HFF-Myc (cell line): ENCODE data around the gene GORASP1.

Source experiments
- DNase-seq: peaks from one replicate; pipeline ENCODE4 v3.0.0-alpha.2; 2011; ENCODE audit warnings: low read depth; ENCODE audit errors: extremely low read depth
- H3K4me3 ChIP-seq: replicated peaks from 2 replicates; pipeline ENCODE4 v1.5.1; 2011; ENCODE audit warnings: low read depth, mild to moderate bottlenecking, control low read depth, low read length
- CTCF ChIP-seq: IDR thresholded peaks from 2 replicates; pipeline ENCODE4 v1.5.1; 2012; ENCODE audit warnings: mild to moderate bottlenecking, low read depth, low read length, control low read depth; ENCODE audit errors: missing control alignments

GORASP1 gene

DNA sequence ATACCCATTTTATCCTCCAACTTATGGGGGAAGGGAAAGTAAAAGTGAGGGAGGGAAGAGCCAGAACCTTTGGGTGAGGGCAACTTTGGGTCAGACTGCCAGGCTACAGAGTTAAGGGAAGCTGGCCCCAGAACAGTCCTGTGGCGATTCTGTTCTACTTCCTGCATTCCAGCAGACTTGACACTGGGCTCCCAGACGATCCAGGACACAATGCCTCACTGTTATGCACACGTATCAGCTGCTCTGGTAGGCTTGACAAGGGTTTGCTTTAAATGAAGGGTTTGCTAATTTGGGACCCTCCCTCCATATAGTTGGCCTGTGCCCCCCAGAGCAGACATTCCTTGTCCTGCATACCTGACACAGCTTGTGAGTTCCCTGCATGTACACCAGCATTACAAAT, 10.7 kb downstream of the GORASP1 start:
- TF ChIP-seq CTCF, result no peak
- H3K4me3 ChIP-seq, result no peak overlapping the region
- DNase-seq, result no peak

- DNase-seq, result no peak
- no peak overlapping the region for H3K4me3 ChIP-seq
- TF ChIP-seq CTCF, result no peak
Measured at GRCh38 chr3:39095778-39096177, 11.6 kb downstream of the GORASP1 start.

- DNase-seq, result no peak
- H3K4me3 ChIP-seq, result no peak overlapping the region
- no peak for TF ChIP-seq CTCF
Measured at GRCh38 chr3:39094851-39095677, 12.4 kb downstream of the GORASP1 start.

- no peak for TF ChIP-seq CTCF
- DNase-seq, result no peak
- H3K4me3 ChIP-seq, result no peak overlapping the region
Measured at GRCh38 chr3:39090922-39091321, 16.5 kb downstream of the GORASP1 start.

DNA sequence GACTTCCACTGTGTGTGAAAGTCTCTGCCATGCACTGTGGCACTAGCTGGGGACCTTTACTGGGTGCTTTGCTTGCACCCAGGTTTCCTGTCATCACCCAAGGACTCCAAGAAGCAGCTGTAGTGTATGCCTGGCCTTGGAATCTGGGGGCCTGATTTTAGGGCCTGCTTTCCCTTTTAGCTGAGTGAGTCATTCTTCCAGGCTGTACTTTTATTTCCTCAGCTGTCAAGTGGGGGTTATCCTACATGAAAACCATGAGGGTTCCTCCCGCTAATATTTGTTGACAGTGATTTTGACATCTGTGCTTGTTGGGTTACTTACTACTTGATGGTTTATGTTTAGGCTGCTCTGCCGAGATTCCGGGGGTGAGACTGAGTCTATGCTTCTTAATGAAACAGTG, 18.5 kb downstream of the GORASP1 start:
- no peak overlapping the region for H3K4me3 ChIP-seq
- TF ChIP-seq CTCF, result no peak
- no peak for DNase-seq

DNA sequence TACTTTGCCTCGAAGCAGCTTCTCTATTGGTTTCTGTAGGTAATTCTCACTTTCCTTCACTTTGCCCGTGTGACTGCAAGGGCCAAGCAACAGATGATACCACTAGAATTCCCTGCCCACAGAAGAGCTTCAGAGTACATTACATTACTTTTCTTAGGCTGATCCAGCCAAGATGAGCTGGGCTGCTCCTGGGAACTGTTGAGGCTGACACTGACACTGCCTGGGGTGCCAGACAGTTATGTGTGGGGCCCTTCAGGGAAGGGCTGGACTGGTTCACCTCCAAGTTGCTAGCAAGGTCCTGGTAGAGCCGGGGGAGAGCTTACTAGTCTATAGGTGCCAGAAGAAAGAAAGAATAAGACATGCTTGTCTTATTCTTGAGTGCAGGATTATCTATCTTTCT, 19.0 kb downstream of the GORASP1 start:
- DNase-seq, result no peak
- no peak overlapping the region for H3K4me3 ChIP-seq
- no peak for TF ChIP-seq CTCF

DNA sequence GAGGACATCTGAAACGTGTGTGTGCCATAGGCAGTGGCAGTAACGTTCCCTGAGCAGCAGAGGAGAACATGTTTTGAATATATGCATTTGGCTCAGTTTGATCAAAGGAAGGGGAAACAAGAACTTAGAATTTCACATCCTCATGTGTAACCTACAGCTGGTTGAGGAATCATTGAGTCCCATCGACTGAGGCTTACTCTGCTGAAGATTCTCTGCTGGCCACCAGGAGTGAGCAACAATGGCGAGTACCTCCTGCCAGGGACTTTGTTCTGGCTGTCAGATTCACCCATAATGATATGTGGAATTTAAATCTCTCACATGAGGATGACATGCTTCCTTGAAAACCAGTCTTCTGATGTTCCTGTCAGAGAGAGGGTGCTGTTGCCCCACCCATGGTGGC, 21.3 kb downstream of the GORASP1 start:
- no peak for DNase-seq
- no peak for TF ChIP-seq CTCF
- no peak overlapping the region for H3K4me3 ChIP-seq
